H1 (cell line): ENCODE results near the gene TRAIP. TPM values are rescaled to one million over a fixed set of nuclear protein-coding genes. Genes with fewer than 3 reads are reported as not detected.

Source experiments
- BRCA1 ChIP-seq: IDR thresholded peaks from 2 replicates; pipeline ENCODE4 v1.6.1; 2012; ENCODE audit warnings: low read depth, low read length, improper control_type of control experiment
- CREB1 ChIP-seq: IDR thresholded peaks from 2 replicates; pipeline ENCODE4 v1.6.1; 2012; ENCODE audit warnings: inconsistent platforms
- HDAC2 ChIP-seq, 2 experiments: fragments of 300-600 bp in 1 of 2; sonication (generic) in 1 of 2; IDR thresholded peaks; 2 replicates each; pipeline ENCODE4 v1.6.1; 2011 to 2012; ENCODE audit warnings: low read depth in 2 of 2, low read length in 2 of 2, mild to moderate bottlenecking in 2 of 2, moderate library complexity in 2 of 2, borderline replicate concordance in 1 of 2, inconsistent platforms in 1 of 2
- KDM1A ChIP-seq: fragments of 200-600, 300-600 bp; sonication (generic); IDR thresholded peaks from 2 replicates; pipeline ENCODE4 v1.7.1; 2016; ENCODE audit warnings: mild to moderate bottlenecking, low read length, borderline replicate concordance
- KDM4A ChIP-seq: IDR thresholded peaks from one replicate; pipeline ENCODE4 v1.7.1; 2012; ENCODE audit warnings: low read depth, mild to moderate bottlenecking, moderate library complexity, low read length, inconsistent platforms; ENCODE audit not compliant: severe bottlenecking
- SUZ12 ChIP-seq: fragments of 200-600 bp; sonication (generic); IDR thresholded peaks from 2 replicates; pipeline ENCODE4 v1.6.1; 2012; ENCODE audit warnings: mild to moderate bottlenecking, inconsistent platforms, low read length, moderate library complexity, mixed read lengths
- polyA plus RNA-seq, 7 experiments: library from polyadenylated mRNA; depleted of rRNA in 3 of 7; stranded (reverse) in 5 of 7; unstranded in 2 of 7; fragments of >200 nt in 5 of 7; fragments of 200-250 nt in 2 of 7; gene quantifications; 1 replicate in 5 of 7; 2 replicates in 1 of 7; 4 replicates in 1 of 7; pipeline versions ENCODE4 v1.2.1 to v1.2.3, GENCODE V29; 2011 to 2013; ENCODE audit warnings: missing spikeins in 2 of 7, mixed read lengths in 2 of 7
- total RNA-seq: library from RNA; stranded (reverse); fragmentation: NEBNext Ultra II Directional; extraction: Animal tissue kit (Norgen Biotek cat#: 25700); gene quantifications from 2 replicates; pipeline ENCODE4 v1.2.1, GENCODE V29; 2021
- TF ChIP-seq, protein P1 (sequence below): IDR thresholded peaks from 2 replicates; pipeline ENCODE4 v1.6.1; 2012; ENCODE audit warnings: low read length, inconsistent platforms

Gene TRAIP
- total and polyA plus RNA-seq, 2 of the 8 experiments (the other 6 are each of a cell fraction or from before 2014, with no cell fraction given), result 27.7 to 28.1 TPM

- TF ChIP-seq BRCA1 (no peak), HDAC2 (IDR thresholded peaks at IDR 0.05; ENCODE audit: borderline replicate concordance in 1 of 2, low read depth in 2 of 2, low read length in 2 of 2) (no peak), SUZ12 (no peak), CREB1 (no peak), KDM4A (no peak), KDM1A (no peak)
- TF ChIP-seq, protein P1, sequence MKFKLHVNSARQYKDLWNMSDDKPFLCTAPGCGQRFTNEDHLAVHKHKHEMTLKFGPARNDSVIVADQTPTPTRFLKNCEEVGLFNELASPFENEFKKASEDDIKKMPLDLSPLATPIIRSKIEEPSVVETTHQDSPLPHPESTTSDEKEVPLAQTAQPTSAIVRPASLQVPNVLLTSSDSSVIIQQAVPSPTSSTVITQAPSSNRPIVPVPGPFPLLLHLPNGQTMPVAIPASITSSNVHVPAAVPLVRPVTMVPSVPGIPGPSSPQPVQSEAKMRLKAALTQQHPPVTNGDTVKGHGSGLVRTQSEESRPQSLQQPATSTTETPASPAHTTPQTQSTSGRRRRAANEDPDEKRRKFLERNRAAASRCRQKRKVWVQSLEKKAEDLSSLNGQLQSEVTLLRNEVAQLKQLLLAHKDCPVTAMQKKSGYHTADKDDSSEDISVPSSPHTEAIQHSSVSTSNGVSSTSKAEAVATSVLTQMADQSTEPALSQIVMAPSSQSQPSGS, result no peak
- TF ChIP-seq, all 59 proteins: peak for 0
Observed at GRCh38 chr3:49801160-49801559, 55.2 kb downstream of the TRAIP start (continued).
